HuH-7.5 (cell line): ENCODE results near the gene SOAT2.
A peak's percentile ranks its signal among the peaks of the same experiment; 100 is the strongest.
"Not testable (repeated sequence)": the region's sequence is repeated elsewhere in the genome, so short reads cannot be mapped to it uniquely, and the experiment has no call there.

ENCODE experiments used
- DNase-seq: peaks from one replicate; pipeline ENCODE4 v3.0.0; 2011; ENCODE audit warnings: low spot score

SOAT2 gene

DNA sequence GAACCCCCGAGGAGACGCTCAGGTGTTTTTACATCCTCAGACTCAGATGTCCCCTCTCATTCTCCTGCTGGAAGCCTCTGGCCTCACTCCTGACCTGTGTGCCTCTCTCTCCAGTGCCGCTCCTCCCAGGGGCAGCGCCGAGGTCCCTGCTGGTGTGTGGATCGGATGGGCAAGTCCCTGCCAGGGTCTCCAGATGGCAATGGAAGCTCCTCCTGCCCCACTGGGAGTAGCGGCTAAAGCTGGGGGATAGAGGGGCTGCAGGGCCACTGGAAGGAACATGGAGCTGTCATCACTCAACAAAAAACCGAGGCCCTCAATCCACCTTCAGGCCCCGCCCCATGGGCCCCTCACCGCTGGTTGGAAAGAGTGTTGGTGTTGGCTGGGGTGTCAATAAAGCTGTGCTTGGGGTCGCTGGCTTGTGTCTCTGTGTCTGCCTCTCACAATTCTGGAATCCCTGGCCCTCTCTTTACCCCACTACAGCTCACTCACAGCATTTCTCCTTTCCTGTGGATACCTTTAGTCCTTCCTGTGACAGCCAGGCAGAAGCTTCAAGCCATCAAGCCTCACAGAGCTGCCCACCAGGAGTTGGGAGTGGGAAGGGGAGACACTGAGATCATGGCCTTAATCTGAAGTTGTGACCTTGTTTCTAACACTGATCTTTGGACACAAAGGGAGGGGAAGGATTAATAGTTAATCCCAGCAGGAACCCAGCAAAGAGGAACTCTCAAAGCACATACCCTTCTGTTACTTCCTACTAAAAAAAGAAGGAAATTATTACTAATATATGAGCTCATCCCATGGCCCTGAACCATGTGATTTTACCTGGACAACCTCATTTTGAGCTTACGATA, 1.1 kb upstream of the SOAT2 start:
- DNase-seq: peak; percentile 51

GRCh38 chr12:53103860-53104305, 597 bp downstream of the SOAT2 start:
- DNase-seq: no peak

GRCh38 chr12:53105256-53105655, 2.0 kb downstream of the SOAT2 start:
- no peak for DNase-seq

DNA sequence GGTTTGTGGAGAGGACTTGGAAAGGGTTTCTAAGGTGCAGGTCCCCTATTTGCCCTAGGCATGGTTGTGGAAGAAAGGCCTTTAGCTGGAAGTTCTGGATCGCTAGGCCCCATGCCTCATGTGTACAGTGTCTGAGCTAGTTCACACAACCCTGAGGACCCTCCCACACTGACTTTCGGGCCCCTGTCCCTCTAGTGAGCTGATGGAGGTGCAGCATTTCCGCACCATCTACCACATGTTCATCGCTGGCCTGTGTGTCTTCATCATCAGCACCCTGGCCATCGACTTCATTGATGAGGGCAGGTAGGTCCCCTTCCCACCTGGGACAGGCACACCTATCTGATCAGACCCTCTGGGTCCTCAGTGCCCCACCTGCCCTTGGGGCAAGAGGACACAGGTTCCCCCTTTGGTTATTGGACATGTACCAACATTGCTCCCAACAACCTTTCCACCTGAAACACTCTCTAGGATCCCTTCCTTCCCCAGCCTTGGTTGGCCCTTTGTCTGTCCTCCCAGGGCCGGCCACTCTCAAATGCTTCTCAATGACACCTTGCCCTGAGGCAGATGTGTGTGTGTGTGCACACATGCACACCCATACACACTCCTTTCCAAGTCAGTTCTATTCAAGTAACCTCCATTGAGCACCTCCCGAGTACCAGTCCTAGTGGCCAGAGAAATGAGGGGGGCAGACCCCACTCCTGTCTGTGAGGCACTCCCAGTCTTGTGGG, 2.6 kb downstream of the SOAT2 start:
- DNase-seq: no peak

DNA sequence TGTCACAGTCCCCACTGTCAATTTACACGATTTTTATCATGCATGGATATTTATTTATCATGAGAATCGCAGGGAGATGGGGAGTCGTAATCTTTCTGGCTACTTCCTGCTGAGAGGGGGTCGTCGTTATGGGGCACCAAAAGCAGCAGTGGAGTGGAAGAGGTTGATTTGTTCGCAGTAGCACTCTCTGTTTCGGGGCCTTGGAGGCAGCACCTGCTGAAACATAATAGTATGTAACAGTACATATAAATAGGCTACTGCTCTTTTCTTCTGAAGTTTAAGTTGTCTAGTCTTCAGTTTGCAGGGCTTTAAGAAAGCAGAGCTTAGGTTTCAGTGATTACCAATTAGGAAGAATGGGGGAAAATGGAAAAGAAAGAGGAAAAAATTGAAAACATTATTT, 3.8 kb downstream of the SOAT2 start:
- no peak for DNase-seq

GRCh38 chr12:53112431-53112830, 9.1 kb downstream of the SOAT2 start:
- DNase-seq: not testable (repeated sequence)

DNA sequence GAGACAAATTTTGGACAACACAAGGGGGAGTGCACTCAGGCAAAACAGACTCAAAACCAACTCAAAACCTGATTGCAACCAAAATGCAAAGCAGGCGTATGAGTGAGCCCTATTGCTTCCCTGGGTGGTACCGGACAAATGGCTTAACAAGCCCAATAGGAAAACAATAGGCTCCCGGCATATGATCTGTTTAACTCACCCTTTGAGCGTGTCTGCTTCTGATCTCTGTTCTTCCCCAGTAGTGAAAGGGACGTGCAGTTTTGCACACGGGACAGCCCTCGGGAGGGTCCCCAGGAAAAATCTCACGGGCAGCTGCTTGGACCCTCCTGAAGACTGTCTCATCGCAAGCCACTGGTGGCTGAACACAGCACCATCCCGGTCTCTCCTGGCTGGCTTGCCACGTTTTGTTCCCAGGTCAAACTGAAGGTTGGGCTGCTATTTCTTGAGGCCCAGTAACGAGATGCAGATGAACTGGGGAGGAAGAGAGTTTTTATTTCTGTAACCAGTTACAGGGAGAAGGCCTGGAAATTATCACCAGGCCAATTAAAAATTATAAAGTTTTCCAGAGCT, 9.9 kb downstream of the SOAT2 start:
- DNase-seq: no peak

GRCh38 chr12:53113951-53114350, 10.7 kb downstream of the SOAT2 start:
- DNase-seq: no peak

DNA sequence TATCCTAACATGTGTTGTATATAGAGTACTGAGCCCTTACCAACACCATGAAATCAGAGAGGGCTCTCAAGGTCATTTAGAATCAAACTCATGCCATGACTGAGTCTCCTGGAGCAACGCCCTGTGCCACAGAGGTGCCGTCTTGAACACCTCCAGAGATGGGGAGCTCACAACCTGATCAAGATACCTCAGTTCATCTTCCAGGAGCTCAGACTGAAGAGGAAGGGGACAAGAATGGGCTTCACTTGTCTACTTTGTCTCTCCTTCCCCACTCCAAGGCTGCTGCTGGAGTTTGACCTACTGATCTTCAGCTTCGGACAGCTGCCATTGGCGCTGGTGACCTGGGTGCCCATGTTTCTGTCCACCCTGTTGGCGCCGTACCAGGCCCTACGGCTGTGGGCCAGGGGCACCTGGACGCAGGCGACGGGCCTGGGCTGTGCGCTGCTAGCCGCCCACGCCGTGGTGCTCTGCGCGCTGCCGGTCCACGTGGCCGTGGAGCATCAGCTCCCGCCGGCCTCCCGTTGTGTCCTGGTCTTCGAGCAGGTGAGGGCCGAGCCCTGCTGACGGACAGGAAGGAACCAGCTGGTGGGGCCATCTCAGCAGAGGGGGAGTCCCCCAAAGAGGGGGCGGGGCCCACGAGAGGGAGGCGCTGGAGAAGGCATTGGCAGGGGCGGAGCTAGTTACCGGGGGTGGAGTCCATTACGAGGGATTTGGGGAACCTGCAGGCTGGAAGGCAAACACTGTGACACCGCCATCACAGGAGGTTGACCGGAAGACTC, 12.0 kb downstream of the SOAT2 start:
- DNase-seq: no peak

DNA sequence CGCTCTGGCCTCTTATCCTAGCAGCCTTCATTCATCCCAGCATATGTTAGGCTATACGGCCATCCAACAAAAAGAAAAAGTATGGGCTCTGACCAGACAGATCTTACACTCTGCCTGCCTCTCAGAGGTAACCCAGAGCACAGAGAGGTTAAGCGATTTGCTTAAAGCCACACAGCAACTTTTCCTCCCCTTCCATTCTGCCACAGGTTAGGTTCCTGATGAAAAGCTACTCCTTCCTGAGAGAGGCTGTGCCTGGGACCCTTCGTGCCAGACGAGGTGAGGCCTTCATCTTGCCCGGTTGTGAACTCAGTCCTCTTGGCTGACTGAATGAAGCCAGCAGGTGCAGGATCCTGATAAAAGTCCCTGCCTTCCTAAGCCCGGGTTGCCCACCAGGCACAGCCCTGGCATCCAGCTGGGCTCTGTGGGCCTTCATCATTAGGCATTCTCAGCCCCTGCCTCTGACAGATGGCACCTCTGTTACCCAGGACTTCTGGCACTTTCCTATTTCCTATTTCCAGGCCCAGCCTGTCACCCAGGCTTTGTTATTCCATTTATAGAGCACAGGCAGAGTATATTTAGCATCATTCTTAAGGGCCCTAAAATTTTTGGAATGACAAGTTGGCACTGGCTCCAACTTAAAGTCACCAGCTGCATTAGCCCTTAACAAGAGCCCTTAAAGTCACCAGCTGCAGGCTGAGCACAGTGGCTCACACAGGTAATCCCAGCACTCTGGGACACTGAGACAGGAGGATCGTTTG, 12.8 kb downstream of the SOAT2 start:
- DNase-seq: no peak

DNA sequence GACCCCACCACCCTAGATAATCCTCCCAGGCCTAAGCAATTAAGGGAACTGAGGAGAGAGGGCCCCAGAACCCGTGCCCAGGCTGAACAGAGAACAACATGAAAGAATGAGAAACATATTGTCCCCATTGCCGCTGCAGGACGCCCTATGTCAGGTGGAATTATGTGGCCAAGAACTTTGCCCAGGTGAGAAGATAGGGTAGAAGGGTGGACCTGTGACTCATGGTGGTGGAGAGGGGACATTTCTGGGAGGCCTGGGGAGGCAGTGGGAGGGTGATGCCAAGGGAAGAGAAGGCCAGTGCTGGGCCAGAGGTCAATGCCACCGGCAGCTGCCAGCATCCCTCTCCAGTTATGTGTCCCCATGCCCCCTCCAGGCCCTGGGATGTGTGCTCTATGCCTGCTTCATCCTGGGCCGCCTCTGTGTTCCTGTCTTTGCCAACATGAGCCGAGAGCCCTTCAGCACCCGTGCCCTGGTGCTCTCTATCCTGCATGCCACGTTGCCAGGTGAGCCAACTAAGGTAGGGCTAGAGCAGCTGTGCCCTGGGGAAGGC, 15.5 kb downstream of the SOAT2 start:
- no peak for DNase-seq

- DNase-seq: no peak
Observed at GRCh38 chr12:53120685-53121525, 17.6 kb downstream of the SOAT2 start.

- DNase-seq: no peak
Observed at GRCh38 chr12:53122961-53123468, 19.7 kb downstream of the SOAT2 start.

GRCh38 chr12:53123578-53124351, 20.5 kb downstream of the SOAT2 start:
- no peak for DNase-seq

DNA sequence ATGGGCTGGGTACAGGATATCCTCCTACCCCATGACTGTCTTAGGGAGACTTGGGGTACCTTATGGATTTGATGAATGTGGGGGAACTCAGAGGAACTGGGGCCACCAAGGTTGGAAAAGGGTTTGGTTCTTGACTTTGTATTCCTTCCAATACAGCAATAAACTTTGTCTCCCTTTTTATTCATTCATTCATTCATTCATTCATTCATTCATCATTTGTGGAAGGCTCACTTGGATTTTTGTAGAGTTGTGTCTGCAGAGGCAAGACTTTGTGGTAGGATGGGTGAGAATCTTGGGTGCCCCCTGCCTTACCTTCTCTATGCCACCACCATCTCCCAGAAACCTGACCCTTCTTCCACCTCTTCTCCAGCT, 21.1 kb downstream of the SOAT2 start:
- no peak for DNase-seq

DNA sequence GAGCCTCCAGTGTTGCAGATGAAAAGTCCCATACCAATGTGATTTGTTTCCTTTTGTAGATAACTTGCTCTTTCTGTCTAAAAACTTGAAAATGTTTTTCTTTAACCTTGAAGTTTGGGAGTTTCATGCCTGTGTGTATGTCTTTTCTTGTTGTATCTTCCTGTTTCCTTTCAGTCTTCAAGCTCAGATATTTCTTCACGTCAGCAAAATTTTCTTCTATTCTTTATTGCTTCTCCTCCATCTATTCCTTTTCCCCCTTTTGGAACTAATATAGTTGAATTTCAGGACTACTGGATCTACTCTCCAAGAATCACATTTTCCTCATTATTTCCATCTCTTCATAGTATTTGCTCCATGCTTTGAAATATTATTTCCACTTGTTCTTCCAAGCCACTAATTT, 23.9 kb downstream of the SOAT2 start:
- DNase-seq: no peak

- no peak for DNase-seq
Observed at GRCh38 chr12:53128780-53129569, 25.7 kb downstream of the SOAT2 start.

- DNase-seq: no peak
Observed at GRCh38 chr12:53131844-53132243, 28.6 kb downstream of the SOAT2 start.
